ENCODE results near the gene FOXA1. TPM values are rescaled to one million over a fixed set of nuclear protein-coding genes. Genes with fewer than 3 reads are reported as not detected.

The FOXA1 gene
- total RNA-seq: 3.1 TPM

DNA sequence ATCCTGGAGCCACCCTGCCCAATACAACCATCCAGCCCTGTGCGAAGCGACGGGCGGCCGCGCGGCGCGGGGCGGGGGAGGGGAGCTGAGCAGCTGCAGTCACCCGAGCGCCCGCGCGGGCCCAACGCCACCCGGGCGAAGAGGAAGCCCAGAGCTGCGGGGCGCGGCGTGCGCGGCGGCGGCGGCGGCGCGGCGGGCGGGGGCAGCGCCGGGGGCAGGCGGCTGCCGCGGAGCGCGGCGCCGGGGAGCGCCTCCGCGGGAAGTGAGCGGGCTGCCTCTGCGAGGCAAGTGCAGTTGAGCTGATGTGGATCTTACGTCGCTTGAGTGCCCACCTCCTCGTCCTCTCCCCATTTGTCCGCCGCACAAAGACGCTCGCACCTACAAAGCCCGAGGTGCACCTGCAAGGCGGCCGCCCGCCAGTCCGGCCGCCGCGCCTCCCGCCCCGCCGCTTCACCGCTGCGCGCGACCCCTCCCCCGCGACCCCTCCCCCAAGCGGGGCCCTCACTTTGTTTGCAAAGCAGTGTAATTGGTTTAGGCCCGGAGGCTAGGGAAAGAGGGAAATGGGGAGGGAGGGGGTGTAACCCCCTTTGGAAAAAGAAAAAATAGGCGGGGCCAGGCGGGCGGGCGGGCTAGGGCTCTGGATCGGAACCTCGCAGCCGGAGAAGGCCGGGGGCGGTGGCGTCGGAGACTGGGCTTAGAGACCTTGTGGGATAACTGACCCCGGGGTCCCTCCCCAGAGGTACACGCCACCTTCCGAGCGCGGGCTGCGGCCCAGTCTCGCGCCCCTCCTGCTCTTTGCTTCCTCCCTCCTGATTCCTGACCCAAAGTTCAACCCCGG is at the start of gene FOXA1, which contains the start of gene TTC6:
Gene FOXA1 (minus strand): TSS at position 279 of the 838 bp plus-strand sequence. CDS start 277 bp downstream, at position 2.
Gene TTC6 (plus strand): TSS at position 659 of the 838 bp plus-strand sequence. CDS start 26,436 bp downstream, outside the sequence.

Other genes starting within 250 kb of the FOXA1 start
- 0.88 TPM for gene TTC6, start 380 bp upstream of the FOXA1 start, total RNA-seq